Measurements from ENCODE around the gene CCN5.

GRCh38 chr20:44678242-44678641 is 36.9 kb upstream of the CCN5 start:
- TF ChIP-seq CTCF (IDR thresholded peaks at IDR 0.05) (no peak), POLR2A (IDR thresholded peaks at IDR 0.05) (no peak)

All from ovary (tissue), 3 donors.